NB4 (cell line): ENCODE measurements around the gene NUDCD3.
A peak's percentile ranks its signal among the peaks of the same experiment; 100 is the strongest.

Source experiments
- DNase-seq: peaks from one replicate; pipeline ENCODE4 v3.0.0; 2010; ENCODE audit warnings: low read depth
- H3K4me3 ChIP-seq: one replicate; pipeline ENCODE4 v1.5.1; 2011; ENCODE audit warnings: mild to moderate bottlenecking, low read depth, low read length, moderate library complexity
- MYC ChIP-seq: IDR thresholded peaks from 2 replicates; pipeline ENCODE4 v1.6.1; 2011; ENCODE audit warnings: low read depth, low read length
- POLR2A ChIP-seq: IDR thresholded peaks from 2 replicates; pipeline ENCODE4 v1.6.1; 2011; ENCODE audit warnings: mild to moderate bottlenecking; ENCODE audit not compliant: insufficient read length; ENCODE audit errors: extremely low read depth
- TF ChIP-seq, protein P1 (sequence below): IDR thresholded peaks from one replicate; pipeline ENCODE4 v1.5.1; 2012; ENCODE audit warnings: low read depth, low read length
- TF ChIP-seq, protein P2 (sequence below): IDR thresholded peaks from 2 replicates; pipeline ENCODE4 v1.6.1; 2011; ENCODE audit warnings: low read depth, low read length

NUDCD3 gene

DNA sequence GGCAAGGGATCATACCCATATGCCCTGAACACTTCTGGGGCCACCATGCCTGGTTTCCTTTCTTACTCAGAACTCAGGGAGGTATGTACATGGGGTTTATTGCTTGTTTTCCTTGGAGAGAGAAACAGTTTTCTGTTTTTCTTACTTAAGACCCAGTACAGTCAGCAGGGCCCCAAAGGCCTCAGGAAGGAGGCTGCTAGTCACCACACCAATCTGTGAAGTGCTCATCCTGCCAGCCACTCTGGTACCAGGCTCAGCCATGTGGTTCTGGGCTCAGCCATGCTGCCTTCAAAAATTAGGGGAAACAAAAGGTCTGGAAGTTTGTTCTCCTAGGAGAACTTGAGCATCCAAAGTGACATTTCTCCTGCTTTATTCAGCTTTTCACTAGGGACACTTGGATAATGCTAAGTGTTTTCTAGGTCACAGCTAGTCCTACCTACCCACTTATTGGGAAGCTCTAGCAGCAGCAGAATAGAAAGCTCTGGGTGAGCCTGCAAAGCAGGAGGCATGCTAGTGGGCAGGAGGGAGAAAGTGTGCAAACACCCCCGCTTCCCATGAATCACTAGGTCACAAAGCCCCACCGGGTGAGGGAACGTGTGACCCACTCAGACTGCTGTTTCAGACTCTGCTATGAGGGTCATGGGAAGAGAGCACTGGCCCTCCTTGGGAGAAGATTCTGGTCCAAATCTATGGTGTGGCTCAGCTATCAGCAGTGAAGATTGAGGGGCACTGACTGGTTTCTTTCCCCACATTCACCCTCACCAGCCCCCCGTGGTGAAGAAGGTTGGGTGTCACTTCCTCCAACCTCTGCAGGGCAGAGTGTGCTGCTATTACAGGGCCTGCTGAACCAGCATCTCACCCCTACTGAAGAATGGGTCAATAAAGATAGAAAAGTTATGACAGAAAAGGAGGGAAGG, 23.9 kb downstream of the NUDCD3 start:
- no peak for DNase-seq
- H3K4me3 ChIP-seq, result no peak overlapping the region
- TF ChIP-seq, protein P1, sequence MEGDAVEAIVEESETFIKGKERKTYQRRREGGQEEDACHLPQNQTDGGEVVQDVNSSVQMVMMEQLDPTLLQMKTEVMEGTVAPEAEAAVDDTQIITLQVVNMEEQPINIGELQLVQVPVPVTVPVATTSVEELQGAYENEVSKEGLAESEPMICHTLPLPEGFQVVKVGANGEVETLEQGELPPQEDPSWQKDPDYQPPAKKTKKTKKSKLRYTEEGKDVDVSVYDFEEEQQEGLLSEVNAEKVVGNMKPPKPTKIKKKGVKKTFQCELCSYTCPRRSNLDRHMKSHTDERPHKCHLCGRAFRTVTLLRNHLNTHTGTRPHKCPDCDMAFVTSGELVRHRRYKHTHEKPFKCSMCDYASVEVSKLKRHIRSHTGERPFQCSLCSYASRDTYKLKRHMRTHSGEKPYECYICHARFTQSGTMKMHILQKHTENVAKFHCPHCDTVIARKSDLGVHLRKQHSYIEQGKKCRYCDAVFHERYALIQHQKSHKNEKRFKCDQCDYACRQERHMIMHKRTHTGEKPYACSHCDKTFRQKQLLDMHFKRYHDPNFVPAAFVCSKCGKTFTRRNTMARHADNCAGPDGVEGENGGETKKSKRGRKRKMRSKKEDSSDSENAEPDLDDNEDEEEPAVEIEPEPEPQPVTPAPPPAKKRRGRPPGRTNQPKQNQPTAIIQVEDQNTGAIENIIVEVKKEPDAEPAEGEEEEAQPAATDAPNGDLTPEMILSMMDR, result no peak
- TF ChIP-seq POLR2A, result no peak
- TF ChIP-seq, protein P2, sequence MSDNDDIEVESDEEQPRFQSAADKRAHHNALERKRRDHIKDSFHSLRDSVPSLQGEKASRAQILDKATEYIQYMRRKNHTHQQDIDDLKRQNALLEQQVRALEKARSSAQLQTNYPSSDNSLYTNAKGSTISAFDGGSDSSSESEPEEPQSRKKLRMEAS, result no peak
- TF ChIP-seq MYC, result no peak

DNA sequence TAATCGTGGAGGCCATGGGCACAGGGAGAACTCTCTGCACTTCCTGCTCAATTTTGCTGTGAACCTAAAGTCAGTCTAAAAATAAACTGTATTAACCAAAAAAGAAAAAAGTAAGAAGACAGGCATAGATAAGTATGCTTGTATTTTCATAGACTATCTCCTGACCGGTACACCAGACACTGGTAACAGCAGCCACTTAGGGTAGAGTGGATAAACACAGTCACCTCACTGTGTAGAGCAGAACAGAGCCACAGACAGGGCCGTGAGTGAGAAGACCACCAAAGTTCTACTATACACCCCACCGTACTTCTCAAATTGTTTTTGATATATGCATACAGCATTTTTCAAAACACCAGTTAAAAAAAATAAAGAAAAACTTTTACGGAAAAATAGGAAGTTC, 25.0 kb downstream of the NUDCD3 start:
- DNase-seq, result no peak
- TF ChIP-seq, protein P2, result no peak
- no peak for TF ChIP-seq MYC
- TF ChIP-seq POLR2A, result no peak
- TF ChIP-seq, protein P1, result no peak
- no peak overlapping the region for H3K4me3 ChIP-seq

DNA sequence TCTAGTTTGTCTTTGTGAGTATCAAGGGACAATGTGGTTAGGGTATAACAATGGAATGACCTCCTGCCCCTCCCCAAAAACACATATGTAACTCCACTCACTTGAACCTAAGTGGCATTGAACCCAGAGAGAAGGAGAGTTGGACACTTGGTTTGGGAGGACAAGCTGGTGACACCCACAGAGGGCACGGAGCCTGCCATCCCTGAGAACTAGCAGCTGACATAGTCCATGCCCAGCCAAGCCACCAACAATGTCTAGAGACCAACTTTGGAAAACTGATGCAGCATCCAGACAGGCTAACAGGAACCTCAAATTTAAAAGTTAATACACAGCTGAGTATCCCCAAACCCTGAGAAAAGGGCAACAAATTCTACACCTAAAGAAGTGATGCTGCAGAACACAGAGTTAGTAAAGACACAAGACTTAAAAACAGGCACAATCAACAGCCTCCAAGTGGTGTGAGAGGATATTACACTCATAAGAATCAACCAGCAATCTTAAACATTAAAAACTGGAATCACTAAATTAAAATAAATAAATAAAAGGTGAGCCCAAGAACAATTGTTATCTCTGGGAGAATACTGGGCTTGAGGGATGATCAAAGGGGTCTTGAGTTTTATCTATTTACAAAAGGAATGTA, 27.2 kb downstream of the NUDCD3 start:
- H3K4me3 ChIP-seq, result no peak overlapping the region
- TF ChIP-seq, protein P1, result peak; percentile 15
- no peak for TF ChIP-seq POLR2A
- DNase-seq, result peak; percentile 34

DNA sequence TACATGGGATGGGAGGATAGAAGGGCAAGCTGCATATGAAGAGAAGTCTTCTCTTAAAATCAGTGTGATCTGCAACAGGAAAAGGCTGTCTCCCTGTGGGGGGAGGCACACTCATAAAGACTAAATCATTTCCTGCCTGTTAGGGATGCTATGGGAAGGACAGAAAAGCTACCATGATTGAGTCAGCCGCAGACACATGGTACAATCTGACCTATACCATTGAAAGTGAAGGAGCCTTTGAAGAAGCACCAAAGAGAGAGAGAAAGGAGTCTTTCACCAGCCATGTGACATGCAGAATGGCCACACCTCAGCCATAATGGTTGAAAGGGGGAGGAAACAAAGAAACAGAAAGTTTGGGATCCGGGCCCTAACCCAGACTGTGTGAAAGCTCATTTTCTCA, 29.1 kb downstream of the NUDCD3 start:
- peak; percentile 79 for DNase-seq
- no peak for TF ChIP-seq MYC
- TF ChIP-seq, protein P2, result peak; percentile 69
- H3K4me3 ChIP-seq, result no peak overlapping the region

DNA sequence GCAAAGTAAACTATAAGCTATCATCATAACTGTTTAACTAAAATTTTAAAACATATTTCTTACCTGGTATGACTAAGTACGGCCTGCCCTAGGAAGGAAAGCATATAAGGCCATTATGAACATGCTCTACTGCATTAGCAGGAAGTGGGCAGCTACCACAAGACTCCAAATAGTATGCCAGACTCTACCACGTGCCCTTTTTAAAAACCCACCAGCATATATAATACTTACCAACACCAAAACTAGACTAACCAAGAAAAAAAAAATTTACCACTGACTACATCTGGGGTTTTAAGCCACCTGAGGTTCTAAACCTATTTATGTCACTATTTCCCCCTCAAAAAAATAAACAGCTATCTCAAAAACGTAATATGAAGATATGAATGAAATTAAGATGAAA, 30.1 kb downstream of the NUDCD3 start:
- TF ChIP-seq POLR2A (no peak), MYC (peak; percentile 93)
- TF ChIP-seq, protein P2, result peak; percentile 97
- TF ChIP-seq, protein P1, result no peak
- no peak overlapping the region for H3K4me3 ChIP-seq
- peak; percentile 85 for DNase-seq

DNA sequence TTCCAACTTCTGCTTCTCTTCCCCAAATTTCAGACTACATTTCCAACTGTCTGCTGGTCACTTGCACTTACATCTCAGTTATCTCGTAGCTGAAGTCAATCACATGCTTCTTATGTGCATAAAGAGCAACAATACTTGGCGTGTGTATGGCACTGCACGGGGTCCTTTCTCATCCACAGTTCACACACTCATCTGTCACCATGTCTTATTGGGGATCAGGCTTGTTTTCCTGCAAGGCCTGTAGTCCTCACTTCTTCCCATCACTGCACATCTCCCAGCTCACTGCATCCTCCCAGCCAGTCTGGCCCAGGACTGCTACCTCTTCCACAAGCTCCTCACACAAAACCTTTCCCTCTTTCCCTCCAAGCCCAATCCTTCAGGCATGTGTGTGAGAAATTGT, 35.3 kb downstream of the NUDCD3 start:
- no peak for TF ChIP-seq POLR2A
- no peak for TF ChIP-seq MYC
- TF ChIP-seq, protein P2, result no peak
- TF ChIP-seq, protein P1, result no peak
- no peak for DNase-seq
- H3K4me3 ChIP-seq, result no peak overlapping the region
